Stomach (tissue), 4 donors: ENCODE data around the gene SLC5A11.

ENCODE experiments used
- EP300 ChIP-seq: sonication (generic); formaldehyde crosslinking; IDR thresholded peaks from one replicate; pipeline ENCODE4 v1.6.1; 2017; ENCODE audit warnings: antibody characterized with exemption
- POLR2A ChIP-seq, 4 donors: fragments of 450-650 bp; IDR thresholded peaks; one replicate each; pipeline ENCODE4 v1.6.1; 2016; ENCODE audit warnings: antibody characterized with exemption in 4 of 4, control low read depth in 2 of 4, mild to moderate bottlenecking in 1 of 4, moderate library complexity in 1 of 4
- POLR2AphosphoS5 ChIP-seq, 3 donors: sonication (generic); formaldehyde crosslinking; IDR thresholded peaks; one replicate each; pipeline ENCODE4 v1.6.1; 2016; ENCODE audit warnings: antibody characterized with exemption in 3 of 3
- TF ChIP-seq, protein P1 (sequence below), 7 experiments: fragments of 450-650 bp in 4 of 7; fragments of 200-600 bp in 3 of 7; sonication (generic) in 3 of 7; IDR thresholded peaks; one replicate each; pipeline ENCODE4 v1.5.1; 2016 to 2019; ENCODE audit warnings: antibody characterized with exemption in 7 of 7, control low read depth in 2 of 7, mild to moderate bottlenecking in 1 of 7

GRCh38 chr16:24848065-24848464 is 2.3 kb downstream of the SLC5A11 start:
- TF ChIP-seq, protein P1, sequence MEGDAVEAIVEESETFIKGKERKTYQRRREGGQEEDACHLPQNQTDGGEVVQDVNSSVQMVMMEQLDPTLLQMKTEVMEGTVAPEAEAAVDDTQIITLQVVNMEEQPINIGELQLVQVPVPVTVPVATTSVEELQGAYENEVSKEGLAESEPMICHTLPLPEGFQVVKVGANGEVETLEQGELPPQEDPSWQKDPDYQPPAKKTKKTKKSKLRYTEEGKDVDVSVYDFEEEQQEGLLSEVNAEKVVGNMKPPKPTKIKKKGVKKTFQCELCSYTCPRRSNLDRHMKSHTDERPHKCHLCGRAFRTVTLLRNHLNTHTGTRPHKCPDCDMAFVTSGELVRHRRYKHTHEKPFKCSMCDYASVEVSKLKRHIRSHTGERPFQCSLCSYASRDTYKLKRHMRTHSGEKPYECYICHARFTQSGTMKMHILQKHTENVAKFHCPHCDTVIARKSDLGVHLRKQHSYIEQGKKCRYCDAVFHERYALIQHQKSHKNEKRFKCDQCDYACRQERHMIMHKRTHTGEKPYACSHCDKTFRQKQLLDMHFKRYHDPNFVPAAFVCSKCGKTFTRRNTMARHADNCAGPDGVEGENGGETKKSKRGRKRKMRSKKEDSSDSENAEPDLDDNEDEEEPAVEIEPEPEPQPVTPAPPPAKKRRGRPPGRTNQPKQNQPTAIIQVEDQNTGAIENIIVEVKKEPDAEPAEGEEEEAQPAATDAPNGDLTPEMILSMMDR (IDR thresholded peaks at IDR 0.05), result no peak
- TF ChIP-seq POLR2A (IDR thresholded peaks at IDR 0.05), result no peak
- TF ChIP-seq POLR2AphosphoS5 (IDR thresholded peaks at IDR 0.05), result no peak
- TF ChIP-seq EP300, result no peak
